ENCODE data around the gene PIAS1.
"Not testable (repeated sequence)": the region's sequence is repeated elsewhere in the genome, so short reads cannot be mapped to it uniquely, and the experiment has no call there.

Gene PIAS1

GRCh38 chr15:68053701-68054627 is at the start of gene PIAS1:
PIAS1 (plus strand) TSS chr15:68054315; CDS start chr15:68054327, 12 bp downstream.
- peak; percentile 31 to 67 for DNase-seq

- DNase-seq, result not testable (repeated sequence)
These were observed 46.5 kb upstream of the PIAS1 start for GRCh38 chr15:68007642-68008041.

GRCh38 chr15:68010361-68011153 is 43.6 kb upstream of the PIAS1 start:
- DNase-seq, result no peak

GRCh38 chr15:68012911-68013310 is 41.2 kb upstream of the PIAS1 start:
- DNase-seq, result no peak

GRCh38 chr15:68014219-68014618 is 39.9 kb upstream of the PIAS1 start:
- DNase-seq, result no peak

GRCh38 chr15:68015244-68015643 is 38.9 kb upstream of the PIAS1 start:
- DNase-seq, result no peak

- no peak for DNase-seq
These were observed 36.9 kb upstream of the PIAS1 start for GRCh38 chr15:68017201-68017600.

GRCh38 chr15:68018797-68019444 is 35.2 kb upstream of the PIAS1 start:
- no peak for DNase-seq

- DNase-seq, result no peak
These were observed 34.1 kb upstream of the PIAS1 start for GRCh38 chr15:68019814-68020525.

- no peak for DNase-seq
These were observed 33.4 kb upstream of the PIAS1 start for GRCh38 chr15:68020685-68021084.

- DNase-seq, result no peak
These were observed 32.1 kb upstream of the PIAS1 start for GRCh38 chr15:68022061-68022460.

- no peak for DNase-seq
These were observed 30.6 kb upstream of the PIAS1 start for GRCh38 chr15:68023307-68024101.

GRCh38 chr15:68025835-68026424 is 28.2 kb upstream of the PIAS1 start:
- DNase-seq, result no peak

GRCh38 chr15:68027388-68027787 is 26.7 kb upstream of the PIAS1 start:
- DNase-seq, result no peak

- no peak for DNase-seq
These were observed 25.8 kb upstream of the PIAS1 start for GRCh38 chr15:68028137-68028887.

GRCh38 chr15:68028888-68029207 is 25.3 kb upstream of the PIAS1 start:
- no peak for DNase-seq

GRCh38 chr15:68029959-68030358 is 24.2 kb upstream of the PIAS1 start:
- no peak for DNase-seq

- no peak for DNase-seq
These were observed 22.7 kb upstream of the PIAS1 start for GRCh38 chr15:68031404-68031803.

- DNase-seq, result no peak
These were observed 21.4 kb upstream of the PIAS1 start for GRCh38 chr15:68032672-68033071.

- DNase-seq, result peak in 1 of 2 experiments; percentile 5
These were observed 20.0 kb upstream of the PIAS1 start for GRCh38 chr15:68034081-68034480.
